GM18508 (cell line): ENCODE measurements around the gene SLC8A2.
"Not testable (repeated sequence)": the region's sequence is repeated elsewhere in the genome, so short reads cannot be mapped to it uniquely, and the experiment has no call there.

Experiments
- ATAC-seq: cut with Tn5 transposase; IDR thresholded peaks from one replicate; pipeline ENCODE4 v1.9.1; 2021; ENCODE audit warnings: moderate number of reproducible peaks; ENCODE audit not compliant: insufficient read depth, unreplicated experiment

Gene SLC8A2

DNA sequence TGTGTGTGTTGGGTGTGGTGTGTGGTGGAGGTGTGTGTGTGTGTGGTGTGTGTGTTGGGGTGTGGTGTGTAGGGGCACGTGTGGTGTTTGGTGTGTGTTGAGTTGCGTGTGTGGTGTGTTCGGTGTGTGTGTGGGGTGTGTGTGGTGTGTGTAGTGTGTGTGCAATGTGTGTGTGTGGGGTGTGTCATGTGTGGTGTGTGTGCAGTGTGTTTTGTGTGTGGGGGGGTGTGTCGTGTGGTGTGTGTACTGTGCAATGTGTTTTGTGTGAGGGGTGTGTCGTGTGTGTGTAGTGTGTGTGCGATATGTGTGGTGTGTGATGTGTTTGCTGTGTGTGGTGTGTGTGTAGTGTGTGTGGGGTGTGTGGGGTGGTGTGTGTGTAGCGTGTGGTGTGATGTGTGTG, 18.3 kb upstream of the SLC8A2 start:
- ATAC-seq = no peak

DNA sequence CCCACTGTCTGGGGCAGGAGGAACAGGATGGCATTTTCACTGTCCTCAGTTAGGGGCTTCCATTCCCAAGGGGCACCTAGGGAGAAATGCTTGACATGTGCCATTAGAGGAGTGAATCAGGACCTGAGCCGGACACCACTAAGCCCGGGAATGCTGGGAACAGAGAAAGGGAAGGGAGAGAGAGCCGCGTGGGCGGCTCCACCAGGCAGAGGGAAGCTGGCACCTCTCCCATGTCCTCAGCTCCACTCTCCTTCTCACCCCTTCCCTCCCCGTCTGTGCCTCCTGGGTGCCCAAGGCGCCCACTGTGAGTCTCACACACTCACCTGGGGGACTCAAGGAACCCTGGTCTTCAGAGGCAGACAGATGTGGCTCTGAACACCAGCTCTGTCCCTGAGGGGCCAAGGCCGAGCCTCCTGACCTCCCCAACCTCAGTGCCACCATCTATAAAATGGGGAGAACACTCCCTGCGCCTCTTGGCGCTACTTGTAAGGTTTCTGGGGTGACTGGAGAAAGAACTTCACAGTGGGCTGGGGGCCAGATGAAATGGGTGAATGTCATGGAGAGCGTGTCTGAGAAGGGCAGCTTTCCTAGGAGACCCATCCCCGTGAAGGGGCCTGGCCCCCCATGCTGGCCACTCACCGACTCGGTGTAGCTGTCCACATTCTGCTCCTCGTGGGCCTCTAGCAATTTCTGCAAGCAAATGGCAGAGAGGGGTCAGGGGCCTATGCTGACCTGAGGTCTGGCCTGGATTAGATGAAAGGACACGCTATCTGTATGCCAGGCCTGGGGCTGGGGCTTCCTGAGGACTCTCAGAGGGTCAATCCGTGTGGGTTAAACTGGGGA, 17.6 kb upstream of the SLC8A2 start:
- ATAC-seq = no peak

DNA sequence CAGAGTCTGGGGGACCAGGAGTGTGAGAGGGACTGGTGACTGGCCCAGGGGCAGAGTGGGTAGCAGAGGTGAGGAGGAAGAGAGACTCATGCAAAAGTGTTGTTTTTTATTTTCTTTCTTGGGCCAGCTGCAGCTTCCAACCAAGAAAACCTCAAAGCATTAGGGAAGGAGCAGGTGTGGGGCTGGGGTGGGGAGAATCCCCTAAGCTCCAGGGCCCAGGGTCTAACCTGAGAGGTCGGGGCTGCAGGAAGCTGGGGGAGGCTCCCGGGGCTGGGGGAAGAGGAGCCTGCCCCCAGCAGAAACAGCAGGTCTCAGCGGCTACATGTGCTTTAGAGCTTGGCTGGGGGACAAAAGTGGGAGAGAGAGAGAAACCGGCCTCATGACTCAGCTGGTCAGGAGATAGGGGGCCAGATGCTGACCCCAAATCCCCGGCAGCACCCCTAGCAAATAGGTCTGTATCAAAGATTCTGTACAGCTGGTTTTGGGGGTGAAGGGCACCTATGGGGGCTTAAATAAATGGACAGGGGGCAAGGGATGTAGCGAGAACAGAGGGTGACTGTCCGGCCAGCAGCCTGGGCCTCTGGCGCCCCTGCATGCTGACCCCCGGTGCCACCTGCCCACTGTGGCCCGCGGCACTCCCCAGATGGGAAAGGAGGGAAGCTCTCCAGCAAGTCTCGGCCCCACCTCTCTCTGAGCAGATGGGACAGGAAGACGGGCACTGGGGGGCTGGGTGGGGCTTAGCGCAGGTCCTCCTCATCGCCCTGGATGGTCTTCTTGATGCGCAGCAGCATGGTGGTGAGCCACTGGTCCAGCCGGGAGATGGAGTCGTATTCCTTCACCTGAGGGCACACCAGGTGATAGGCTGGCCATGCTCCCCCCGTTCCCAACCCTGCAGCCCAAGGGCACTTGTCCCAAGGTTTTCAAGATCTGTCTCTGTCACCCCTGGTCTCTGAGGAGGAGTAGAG, 16.1 kb upstream of the SLC8A2 start:
- ATAC-seq = no peak

DNA sequence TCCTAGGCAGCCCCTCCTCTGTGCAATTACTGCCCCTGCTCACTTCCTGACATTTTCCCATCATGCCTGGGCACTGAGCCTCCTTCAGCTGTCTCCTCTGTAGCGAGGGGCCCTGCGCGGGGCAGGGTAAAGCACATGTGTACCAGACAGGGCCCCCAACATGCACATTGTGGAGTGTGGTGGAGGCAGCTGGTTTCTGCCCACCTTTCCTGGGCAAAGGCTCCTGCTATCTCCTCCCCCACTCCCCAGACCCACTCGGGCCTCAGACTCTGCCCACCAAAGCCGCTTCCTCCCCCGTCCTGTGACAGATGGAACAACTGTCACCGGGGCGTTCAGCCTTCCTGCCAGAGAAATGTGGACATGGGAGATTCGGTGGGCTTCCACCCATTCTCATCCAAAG, 15.2 kb upstream of the SLC8A2 start:
- no peak for ATAC-seq

DNA sequence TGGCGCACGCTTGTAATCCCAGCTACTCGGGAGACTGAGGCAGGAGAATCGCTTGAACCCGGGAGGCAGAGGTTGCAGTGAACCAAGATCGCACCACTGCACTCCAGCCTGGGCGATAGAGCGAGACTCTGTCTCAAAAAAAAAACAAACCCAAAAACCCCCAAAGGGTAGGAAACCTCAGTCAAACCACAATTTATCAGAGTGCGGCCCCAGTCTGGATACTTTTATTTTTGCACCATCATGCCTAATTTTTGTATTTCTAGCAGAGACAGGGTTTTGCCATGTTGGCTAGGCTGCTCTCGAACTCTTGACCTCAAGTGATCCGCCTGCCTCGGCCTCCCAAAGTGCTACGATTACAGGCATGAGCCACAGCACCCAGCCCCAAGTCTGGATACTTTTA, 14.5 kb upstream of the SLC8A2 start:
- not testable (repeated sequence) for ATAC-seq

DNA sequence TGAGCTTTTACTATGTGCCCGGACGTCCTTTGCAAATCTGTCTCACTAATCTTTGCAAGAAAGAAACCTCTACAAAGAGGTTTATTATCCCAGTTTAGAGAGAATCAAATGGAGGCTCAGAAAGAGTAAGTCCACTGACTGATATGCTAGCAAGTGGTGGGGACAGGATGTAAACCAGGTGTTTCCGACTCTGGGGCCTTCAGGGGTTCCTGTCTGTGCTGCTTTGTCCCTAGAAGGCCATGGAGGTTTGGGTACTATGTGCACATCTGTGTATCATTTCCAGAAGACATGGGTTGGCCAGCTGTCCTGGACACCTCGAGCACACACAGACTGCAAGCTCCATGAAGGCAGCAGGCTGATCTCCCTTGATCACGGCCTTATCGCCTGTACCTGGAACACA, 13.5 kb upstream of the SLC8A2 start:
- no peak for ATAC-seq

DNA sequence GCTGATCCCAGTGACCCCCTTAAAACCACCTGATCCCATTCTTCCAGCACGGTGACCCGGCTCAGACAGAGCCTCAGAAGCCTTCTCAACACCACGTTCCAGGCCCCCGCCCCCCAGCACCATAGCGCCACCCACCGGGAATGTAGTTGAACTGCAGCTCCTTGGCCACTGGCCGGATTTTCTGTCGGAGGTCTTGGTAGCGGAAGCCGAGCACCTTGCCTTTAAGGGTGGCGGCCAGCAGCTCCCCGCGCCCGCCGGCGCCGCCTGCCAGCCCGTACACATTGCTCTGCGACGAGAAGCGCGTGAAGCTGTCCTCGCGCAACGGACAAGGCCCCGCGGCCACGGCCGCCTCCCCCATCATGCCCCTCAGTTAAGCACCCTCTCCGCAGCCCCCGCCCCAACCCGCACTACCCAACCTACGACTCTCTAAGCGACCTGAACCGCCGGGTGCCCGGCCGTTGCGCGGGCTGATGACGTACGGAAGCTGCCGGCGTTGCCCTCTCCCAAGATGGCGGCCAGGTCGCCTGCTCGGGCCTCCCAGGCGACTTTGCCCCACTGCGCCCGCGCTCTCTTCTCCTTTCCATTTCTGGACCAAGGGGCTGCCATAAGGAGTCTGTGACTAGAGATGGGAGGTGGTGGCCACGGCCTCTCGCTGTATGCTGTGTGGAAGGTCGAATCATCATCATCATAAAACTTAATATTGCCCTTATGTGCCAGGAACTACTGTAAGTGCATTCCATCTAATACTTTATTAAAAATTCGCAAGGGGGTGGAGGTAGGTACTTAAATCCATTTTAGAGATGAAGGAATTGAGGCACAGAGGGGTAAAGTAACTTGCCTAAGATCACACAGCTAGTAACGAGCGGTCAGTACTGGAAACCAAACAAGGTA, 12.4 kb upstream of the SLC8A2 start, which contains the start of gene KPTN:
Gene KPTN, minus strand, starts transcription at position 420 of the 891 bp plus-strand sequence. Its CDS starts 59 bp downstream, at position 361.
- ATAC-seq = no peak

DNA sequence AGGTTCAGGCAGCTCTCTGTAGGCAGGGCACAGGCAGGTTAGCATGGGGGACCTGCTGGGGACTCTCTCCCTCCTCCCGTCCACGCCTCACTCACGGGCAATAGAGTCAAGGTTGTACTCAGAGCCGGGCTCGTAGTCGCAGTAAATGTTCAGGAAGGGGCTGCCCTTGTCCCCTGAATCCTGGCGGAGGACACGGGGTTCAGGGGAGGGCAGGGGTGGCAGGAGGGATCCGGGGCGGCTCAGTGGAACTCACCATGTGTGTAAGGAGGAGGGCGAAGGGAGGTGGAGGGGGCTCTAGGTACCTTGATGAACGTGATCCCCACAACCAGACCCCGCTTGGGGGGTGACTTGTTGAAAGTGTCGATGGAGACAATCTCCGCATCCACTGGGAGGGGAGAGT, 11.5 kb upstream of the SLC8A2 start:
- no peak for ATAC-seq

DNA sequence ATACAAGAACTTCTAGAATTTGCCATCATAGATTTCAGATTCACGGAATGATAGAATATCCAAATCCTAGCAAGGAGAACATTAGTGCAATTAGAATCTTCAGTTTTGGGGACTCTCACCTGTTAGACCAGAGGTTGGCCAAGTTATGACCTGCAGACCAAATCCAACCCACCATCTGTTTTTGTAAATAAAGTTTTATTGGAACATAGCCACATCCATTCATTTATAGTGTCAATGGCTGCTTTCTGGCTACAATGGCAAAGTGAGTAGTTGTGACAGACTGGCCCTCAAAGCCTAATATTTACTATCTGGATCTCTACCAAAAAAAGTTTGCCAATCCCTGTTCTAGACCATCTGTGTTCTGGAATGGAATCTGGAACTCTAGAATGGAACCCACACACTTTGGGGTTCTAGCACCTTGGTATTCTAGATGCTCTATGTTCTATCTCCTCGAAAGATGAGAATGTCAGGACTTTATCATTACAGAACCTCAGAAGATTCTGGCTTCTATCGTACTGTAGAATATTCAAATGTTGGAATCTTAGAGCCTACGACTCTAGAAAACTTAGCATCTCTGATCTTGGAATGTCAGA, 9.9 kb upstream of the SLC8A2 start:
- ATAC-seq = no peak

DNA sequence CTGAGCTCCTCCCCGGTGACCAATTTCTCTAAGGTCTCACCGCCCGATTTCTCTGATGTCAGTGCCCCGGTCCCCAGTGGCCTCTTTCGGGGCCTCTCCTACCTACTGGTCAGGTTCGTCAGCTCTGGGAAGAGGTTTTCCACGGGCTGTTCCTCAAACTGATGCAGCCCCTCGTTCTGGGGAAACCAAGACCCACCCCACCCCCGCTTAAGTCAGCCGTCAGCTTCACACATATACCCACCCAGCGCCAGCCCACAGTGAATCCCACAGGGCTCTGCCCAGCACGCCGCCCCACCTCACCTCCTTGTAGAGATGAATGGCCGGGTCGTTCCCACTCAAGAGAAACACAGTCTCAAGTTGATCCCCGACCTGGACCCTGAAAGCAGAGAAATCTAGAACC, 9.0 kb upstream of the SLC8A2 start:
- ATAC-seq = no peak

DNA sequence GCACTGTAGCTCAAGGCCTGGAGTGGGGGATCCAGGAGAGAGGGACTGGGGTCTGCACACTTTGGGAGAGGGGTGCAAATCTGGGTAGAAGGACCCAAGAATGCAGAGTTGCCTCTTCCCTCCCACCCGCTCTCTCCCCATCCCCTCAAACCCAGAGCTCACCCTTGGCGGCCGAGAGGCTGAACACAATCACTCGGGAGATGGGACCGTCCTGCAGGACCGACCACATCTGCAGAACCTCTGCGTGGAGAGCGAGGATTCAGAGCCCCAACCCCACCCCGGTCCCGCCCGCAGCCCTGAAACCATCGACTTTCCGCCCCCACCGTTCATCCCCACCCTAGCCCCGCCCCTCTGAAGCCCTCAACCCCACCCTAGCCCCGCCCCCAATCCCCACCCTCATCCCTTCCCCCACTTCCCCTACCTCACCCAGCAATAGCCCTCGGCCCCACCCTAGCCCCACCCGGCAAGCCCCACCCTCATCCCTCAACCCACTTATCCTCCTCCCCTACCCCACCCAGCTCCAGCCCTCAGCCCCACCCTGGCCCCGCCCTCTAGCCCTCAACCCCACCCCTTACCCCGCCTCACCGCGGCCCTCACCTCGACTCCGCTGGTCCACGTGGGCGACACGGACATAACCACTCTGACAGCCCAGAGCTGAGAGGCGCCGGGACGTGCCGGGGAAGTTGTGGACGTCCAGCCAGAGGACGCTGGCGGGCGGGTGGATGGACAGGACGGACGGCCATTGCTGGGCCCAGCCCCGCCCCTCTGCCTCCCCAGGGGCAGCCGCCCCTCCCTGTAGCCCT, 8.2 kb upstream of the SLC8A2 start:
- no peak for ATAC-seq

DNA sequence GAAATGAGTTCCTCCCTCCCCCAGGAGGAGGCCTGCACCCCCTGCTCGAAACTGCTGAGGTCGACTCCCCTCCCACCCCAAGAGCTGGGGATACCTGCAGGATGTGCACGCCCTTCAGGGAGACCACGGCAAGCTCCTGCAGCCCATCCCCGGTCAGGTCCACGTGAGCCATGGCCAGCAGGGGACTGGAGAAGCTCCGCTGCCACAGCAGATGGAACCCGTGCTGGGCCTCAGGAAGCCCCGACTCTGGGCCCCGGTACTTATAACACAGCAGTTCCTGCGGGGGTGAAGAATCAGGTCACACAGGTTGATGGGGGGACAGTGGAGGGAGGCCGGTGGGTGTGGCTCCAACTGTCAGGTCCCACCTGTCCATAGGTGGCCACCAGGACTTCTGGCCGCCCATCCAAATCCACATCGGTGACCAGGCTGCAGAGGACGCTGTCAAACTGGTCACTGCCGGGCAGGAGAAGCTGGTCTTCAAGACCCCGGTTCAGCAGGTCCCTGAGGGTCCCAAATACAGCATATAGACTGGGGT, 4.8 kb upstream of the SLC8A2 start:
- no peak for ATAC-seq

DNA sequence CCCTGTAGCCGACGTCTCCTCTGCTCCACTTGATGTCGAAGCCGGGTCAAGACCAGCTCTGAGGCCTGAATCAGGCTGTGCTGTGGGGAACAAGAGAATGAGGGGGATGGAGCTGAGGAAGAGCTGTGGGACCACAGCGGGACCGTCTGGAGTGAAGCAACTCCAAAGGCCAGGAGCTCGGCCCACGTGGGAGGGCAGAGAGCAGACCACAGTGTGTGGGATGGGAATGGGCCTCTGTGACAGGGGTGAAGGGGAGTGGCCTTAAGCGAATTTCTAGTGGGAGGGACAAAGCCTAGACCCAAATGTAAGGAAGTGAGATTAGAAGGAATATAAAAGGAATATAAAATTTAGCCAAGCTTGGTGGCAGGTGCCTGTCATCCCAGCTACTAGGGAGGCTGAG, 3.8 kb upstream of the SLC8A2 start:
- no peak for ATAC-seq

DNA sequence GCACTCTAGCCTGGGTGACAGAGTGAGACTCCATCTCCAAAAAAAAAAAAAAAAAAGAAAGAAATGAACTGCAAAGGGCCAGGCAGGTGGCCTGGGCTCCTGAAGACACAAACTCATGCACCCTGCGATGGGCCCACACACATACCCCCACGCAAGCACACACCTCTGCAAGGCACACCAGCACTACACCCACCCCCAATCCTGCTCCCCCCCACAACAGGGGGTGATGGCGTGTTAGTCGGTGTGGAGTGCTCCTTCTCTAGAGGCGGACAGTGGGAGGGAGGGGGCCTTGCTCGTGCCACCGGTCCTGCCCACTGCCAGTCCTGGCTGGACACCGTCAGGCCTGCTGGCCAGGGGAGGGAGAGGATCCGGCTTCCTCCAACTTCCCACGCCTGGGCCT, 1.6 kb upstream of the SLC8A2 start:
- no peak for ATAC-seq

DNA sequence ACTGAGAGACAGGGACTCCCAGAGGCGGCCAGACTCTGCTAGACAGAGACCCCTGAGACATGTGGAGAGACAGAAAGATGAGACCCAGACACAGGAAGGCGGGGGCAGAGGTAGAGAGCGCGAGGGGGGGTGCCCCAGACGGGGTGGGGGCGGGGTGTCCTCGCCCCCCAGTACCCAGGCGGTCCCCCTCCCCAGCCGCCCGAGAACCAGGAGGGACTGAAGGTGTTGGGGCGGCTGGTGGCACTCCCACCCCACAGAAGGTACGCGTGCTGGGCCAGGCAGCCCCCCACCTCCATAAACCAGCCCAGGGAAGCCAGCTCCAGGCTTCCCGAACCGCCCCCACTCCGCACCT, 336 bp downstream of the SLC8A2 start:
- no peak for ATAC-seq

DNA sequence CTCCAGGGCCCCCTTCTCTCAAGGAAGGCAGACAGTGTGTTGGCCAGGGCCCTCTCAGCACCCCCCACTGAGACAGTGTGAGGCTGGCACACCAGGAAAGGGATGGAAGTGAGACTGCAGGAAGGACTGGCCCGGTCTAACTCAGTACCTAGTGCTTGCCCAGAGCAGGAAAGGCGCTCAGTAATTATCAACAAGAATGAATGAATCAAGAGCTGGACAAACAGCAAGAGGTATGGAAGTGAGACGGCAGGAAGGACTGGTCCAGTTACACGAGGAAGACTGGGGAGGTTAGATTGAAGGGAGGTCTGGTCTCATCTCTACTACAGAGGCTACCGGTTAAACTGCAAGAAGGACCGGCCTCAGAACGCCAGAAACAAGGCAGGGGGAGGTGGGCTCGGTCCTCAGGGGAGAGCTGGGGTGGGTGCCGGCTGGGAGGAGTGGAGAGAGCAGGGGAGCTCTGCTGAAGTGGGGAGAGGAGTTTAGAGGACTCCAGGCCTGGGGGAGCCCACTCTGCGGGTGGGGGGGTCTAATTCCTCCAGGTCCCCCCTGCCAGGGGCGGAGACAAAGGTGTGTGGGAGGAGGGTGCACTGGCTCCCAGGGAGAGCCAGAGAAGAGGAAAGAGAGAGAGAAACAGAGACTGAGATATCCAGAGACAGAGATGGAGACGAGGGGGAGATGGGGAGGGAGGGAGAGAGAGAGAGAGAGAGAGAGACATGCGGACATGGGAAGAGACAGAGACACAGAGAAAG, 1.1 kb downstream of the SLC8A2 start:
- no peak for ATAC-seq

DNA sequence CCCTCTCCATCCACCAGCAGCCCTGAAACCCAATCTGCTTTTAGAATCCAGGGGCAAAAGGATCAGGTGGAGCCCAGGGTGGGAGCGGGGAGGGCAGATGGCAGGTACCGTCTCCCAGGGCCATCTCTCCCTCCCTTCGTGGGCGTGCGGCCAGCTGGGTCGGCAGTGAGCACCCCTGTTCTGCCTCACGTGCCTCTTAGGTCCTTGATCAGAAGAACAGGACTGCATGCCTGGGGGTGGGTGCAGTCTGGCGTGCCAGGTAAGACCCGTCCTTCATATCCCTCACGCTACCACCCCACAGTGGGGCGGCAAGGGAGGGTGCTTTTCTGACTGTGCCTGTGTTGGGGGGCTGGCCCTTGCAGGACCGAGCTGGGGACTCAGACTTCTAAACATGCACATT, 2.0 kb downstream of the SLC8A2 start:
- ATAC-seq = no peak

DNA sequence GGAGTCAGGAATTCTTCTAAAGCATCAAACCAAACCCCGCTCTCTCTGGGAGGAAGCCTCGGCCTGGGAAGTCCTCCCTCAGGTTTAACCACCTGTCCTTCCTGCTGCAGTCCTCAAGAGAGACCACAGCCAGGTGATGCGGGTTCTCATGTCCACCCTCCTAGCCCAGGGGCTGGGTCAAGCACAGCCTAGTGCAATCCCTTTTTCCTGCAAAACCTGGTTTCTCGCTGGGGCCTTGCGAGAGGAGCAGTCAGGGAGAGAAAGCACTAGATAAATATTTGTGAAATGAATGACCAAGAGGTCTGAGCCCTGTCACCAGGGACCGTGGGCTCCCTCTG, 2.4 kb downstream of the SLC8A2 start:
- ATAC-seq = no peak
